Activated T-cell treated with anti-CD3 and anti-CD28 coated beads, Interleukin-2, amount 50 U/mL, for 4 hours (primary cell): ENCODE data around the gene PUM2. TPM values are rescaled to one million over a fixed set of nuclear protein-coding genes. Genes with fewer than 3 reads are reported as not detected.

ENCODE experiments used
- ATAC-seq, 2 donors: fragments of 200-7000 bp; cut with Tn5 transposase; one replicate each; pipeline ENCODE4 v1.10.0; 2021
- DNase-seq: peaks from one replicate; pipeline ENCODE4 v3.0.0-alpha.2; 2020
- H3K27me3 Mint-ChIP-seq: one replicate; pipeline ENCODE4 v1.8.0; 2021; ENCODE audit warnings: low read depth, mixed read lengths
- H3K36me3 Mint-ChIP-seq: one replicate; pipeline ENCODE4 v1.8.0; 2022; ENCODE audit warnings: mixed read lengths; ENCODE audit not compliant: insufficient read depth
- H3K4me1 Mint-ChIP-seq: one replicate; pipeline ENCODE4 v1.8.0; 2021; ENCODE audit warnings: low read depth, mixed read lengths
- H3K4me3 Mint-ChIP-seq: one replicate; pipeline ENCODE4 v1.8.0; 2021; ENCODE audit warnings: mild to moderate bottlenecking, moderate library complexity, mixed read lengths
- H3K9me3 Mint-ChIP-seq: one replicate; pipeline ENCODE4 v1.8.0; 2021; ENCODE audit warnings: mixed read lengths
- total RNA-seq, 3 donors: library from RNA; stranded (reverse); gene quantifications; one replicate each; pipeline ENCODE4 v1.2.1, GENCODE V29; 2021

Gene PUM2
- total RNA-seq, 3 donors from 2014 or later, result 88.1 to 92.6 (median 91.3) TPM

DNA sequence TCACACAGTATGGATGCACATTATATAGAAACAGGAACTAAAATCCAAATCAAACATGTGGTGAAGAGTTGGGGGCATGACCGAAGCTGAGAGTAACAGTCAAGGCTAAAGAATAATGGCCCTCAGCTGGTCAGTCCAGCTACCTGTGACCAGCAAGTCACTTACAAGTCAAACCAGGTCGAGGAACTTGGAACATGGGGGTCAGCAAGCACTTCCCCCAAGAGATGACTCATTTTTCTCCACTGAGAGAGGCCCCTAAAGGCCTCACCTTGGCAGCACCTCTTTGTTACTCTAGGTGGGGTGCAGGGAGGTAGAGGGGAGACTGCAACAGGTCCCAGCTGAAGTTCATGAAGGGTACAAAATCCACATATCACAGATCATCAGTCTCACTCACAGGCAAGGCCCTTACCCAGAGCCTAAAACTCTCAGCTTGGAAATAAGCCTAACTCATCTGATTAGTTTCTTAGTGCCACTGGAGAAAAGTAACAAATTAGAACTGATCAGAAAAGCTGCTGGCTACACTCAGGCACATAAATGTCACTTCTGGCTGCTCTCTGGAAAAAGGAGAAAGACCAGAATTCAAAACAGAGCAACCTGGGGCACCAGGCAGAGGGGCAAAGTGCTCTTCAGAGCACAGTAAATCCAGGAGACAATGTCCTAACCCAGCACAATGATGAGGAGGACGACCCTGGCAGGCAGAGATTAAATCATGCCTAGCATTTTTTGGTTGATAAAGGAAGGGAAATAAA, 129.7 kb downstream of the PUM2 start:
- Mint-ChIP-seq H3K27me3 (peaks cover 47% of the 10 kb centered on the region), H3K9me3 (no peaks in the 10 kb centered on the region), H3K36me3 (no peaks in the 10 kb centered on the region), H3K4me1 (peaks cover 9% of the 10 kb centered on the region), H3K4me3 (no peak overlapping the region)
- ATAC-seq (no peak), DNase-seq (no peak)

DNA sequence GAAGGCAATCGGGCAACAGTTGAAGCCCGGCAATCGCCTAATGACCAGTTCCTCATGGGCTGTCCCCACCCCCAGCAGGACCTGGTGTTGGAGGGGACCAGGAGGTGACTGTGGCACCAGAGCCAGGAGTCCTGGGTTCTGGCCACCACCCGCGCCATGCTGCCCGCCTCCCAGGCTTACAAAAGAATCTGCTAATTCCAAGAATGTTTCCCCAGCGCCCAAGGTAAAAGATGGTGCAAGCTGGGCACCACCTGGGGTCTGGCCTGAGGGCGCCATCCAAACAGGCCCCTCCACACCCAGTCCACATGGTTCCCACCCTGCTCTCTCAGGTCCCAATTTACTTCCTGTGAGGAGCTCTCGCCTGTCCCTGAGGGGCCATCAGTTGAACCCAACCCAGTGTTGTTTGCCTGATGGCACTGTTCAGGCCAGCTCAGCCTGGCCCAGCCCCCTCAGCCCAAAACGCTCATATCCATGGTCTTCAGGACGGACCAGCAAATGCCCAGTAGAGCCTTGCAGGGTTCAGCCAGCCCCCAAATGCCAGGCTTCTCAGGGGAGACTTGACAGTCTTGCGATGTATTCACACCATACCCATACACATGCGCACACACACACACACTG, 130.8 kb downstream of the PUM2 start:
- ATAC-seq, result no peak
- Mint-ChIP-seq H3K36me3 (no peaks in the 10 kb centered on the region), H3K4me1 (peaks cover 6% of the 10 kb centered on the region), H3K9me3 (no peaks in the 10 kb centered on the region), H3K27me3 (peaks cover 40% of the 10 kb centered on the region), H3K4me3 (no peak overlapping the region)
- DNase-seq, result no peak

DNA sequence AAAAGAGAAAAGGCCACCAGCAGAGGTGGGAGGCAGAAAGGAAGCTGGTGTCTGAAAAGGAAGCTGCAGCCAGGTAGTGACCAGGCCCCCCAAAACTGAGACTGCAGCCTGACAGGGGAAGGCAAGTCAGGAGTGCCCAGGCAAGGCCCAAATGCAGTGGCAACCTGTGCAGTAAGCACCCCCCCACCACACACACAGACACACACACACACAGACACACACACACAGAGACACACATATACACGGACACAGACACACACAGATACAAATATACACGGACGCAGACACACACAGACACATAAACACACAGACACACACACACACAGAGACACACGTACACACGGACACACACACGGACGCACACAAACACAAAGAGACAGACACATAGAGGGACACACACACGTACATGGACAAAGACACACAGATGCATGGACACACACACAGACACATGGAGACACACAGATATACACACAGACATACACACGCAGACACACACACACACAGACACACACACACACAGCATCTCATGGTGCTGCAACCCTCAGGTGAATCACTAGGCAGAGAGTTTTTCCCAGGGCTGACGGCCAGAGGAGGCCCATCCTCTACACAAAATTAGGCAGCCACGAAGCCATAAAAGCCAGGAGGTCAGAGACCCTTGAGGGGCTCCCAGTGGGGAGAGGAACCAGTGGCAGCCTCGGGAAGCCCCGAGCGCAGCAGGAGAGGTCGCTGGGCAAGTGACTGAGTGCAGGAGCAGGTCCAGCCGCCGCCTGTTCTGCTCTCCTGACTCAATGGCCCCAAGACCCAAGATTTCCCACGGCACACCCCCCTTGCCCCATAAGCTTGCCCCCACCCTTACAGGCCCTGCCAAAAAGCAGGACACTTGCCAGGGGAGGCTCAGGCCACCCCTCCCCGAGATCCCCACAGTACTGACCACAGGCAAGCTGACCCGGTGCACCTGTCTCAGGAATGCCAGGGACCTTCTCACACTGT, 132.0 kb downstream of the PUM2 start:
- Mint-ChIP-seq H3K27me3 (peaks cover 40% of the 10 kb centered on the region), H3K4me1 (peaks cover 6% of the 10 kb centered on the region), H3K4me3 (no peak overlapping the region), H3K9me3 (no peaks in the 10 kb centered on the region), H3K36me3 (no peaks in the 10 kb centered on the region)
- no peak for ATAC-seq
- no peak for DNase-seq

DNA sequence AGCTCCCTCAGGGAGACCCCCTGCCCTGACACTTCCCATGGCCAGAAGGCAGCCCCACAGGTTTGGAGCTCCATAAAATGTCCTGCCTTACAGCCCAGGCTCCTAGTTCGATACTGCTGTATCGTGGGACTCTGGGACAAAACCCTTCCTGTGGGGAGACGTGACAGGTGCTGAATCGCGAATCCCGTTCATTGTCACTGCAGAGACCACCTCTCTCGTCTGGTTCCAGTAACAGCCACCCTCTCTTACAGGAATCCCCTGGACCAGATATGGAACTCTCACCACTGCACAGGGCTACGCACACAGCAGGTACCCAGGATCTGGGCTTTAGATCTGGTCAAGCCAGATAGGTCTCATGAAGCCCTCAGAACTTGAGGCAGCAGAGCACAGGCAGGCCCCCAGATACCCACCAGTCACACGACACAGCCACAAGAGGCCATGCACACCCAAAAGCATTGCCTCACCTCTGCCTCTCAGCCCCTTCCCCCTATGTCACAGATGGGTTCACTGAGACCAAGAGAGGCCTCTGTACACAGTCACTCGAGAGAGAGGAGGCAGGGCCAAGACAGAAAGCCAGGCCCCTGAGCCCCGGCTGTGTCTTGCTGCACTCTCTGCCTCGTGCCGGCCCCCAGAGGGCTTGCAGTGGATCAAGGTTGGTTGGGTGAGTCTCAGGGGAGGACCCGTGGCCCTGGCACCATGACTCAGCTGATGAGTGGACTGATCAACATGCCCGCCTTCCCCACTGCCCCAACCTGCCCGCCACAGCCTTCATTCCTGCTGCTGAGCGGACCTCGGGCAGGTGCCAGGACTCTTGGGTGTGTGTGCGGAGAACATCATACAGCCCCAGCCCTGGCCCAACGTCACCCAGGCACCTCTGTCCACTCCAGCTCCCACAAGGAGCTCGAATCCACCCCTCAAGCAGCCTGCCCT, 133.3 kb downstream of the PUM2 start:
- H3K4me1 Mint-ChIP-seq, result peaks cover 2% of the 10 kb centered on the region
- DNase-seq (no peak), ATAC-seq (no peak)
- no peak overlapping the region for H3K4me3 Mint-ChIP-seq
- H3K9me3 Mint-ChIP-seq, result no peaks in the 10 kb centered on the region
- no peaks in the 10 kb centered on the region for H3K36me3 Mint-ChIP-seq
- peaks cover 31% of the 10 kb centered on the region for H3K27me3 Mint-ChIP-seq

GRCh38 chr2:20216130-20217025, 134.3 kb downstream of the PUM2 start:
- no peaks in the 10 kb centered on the region for H3K36me3 Mint-ChIP-seq
- no peaks in the 10 kb centered on the region for H3K4me1 Mint-ChIP-seq
- no peaks in the 10 kb centered on the region for H3K9me3 Mint-ChIP-seq
- H3K27me3 Mint-ChIP-seq, result peaks cover 23% of the 10 kb centered on the region
- DNase-seq, result no peak
- ATAC-seq, result no peak
- H3K4me3 Mint-ChIP-seq, result no peak overlapping the region

- DNase-seq, result no peak
- Mint-ChIP-seq H3K36me3 (no peaks in the 10 kb centered on the region), H3K4me3 (no peak overlapping the region), H3K4me1 (no peaks in the 10 kb centered on the region), H3K27me3 (peaks cover 15% of the 10 kb centered on the region), H3K9me3 (no peaks in the 10 kb centered on the region)
- no peak for ATAC-seq
These were observed 135.2 kb downstream of the PUM2 start for GRCh38 chr2:20215183-20216040.

GRCh38 chr2:20214566-20215182, 136.0 kb downstream of the PUM2 start:
- H3K4me1 Mint-ChIP-seq, result no peaks in the 10 kb centered on the region
- H3K27me3 Mint-ChIP-seq, result peaks cover 8% of the 10 kb centered on the region
- H3K36me3 Mint-ChIP-seq, result no peaks in the 10 kb centered on the region
- DNase-seq (no peak), ATAC-seq (no peak)
- no peaks in the 10 kb centered on the region for H3K9me3 Mint-ChIP-seq
- H3K4me3 Mint-ChIP-seq, result no peak overlapping the region

DNA sequence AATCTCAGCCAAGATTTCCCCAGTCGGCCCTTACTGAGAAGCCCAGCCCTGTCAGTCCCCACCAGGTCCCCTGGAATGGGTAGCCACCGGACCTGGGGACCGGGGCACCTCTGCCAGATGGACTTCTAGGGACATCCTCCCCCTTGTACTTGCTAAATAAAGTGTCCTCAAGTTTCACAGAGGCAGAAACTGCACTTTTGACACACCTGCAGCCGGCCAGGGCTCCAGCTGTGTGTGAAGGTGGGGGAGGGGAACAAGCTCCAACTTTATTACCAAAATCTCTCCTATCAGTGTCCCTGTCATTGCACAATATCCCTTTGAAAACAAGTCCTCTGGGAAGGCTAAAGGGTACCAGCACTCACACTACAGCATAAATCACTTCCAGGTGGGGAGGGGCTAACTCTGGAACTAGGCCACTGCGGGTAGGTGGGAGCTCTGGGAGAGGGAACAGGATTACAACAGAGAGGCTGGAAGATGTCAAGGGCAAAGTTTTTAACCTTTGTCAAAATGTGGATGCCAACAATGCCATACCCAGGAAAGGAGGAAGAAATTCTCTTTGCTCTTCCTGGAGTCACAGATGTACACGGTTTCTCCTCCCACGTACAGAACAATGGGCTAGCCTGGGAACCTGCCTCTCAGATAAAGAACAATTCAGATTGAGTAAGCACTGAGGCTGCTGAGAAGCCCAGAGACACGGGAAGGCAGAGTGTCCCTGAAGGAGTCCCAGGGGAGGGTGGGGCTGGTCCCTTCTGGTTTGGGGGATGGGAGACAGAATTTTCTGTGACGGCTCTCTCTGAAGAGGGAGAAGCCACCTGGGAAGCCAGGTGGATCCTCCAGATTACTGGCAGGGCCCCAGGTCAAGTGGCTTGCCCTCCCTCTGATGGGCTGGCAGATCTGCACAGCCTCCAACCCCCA, 136.7 kb downstream of the PUM2 start:
- Mint-ChIP-seq H3K4me3 (no peak overlapping the region), H3K4me1 (no peaks in the 10 kb centered on the region), H3K27me3 (peaks cover 3% of the 10 kb centered on the region), H3K36me3 (no peaks in the 10 kb centered on the region), H3K9me3 (no peaks in the 10 kb centered on the region)
- ATAC-seq (no peak), DNase-seq (no peak)

DNA sequence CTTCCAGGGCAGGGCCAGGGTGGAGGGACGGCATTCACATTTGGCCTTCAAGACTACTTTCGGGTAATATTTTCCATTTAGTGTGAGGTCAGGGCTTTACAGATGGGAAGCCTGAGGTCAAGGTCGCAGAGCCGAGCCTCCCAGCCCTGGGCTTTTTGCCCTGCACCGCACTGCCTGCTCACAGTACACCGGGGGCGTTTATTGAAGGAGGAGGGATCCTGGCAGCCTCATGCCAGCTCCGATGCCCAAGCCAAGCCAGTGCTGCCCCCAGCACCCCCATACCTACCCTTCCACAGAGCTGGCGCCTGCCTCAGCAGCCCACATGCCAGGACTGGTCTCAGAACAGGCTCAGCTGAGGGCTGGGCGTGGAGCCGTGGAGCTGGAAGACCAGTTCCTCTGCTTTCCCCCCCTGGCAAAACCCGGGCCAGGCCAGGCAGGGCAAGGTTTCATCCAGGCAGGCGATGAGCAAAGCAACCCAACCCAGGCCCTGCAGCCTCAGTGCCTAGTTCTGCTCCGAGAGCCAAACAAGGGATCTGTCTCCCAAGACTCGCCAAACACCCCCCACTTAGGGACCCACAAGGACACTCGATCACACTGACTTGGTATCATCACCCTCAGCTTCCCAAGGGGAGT, 137.7 kb downstream of the PUM2 start:
- ATAC-seq, result no peak
- H3K9me3 Mint-ChIP-seq, result no peaks in the 10 kb centered on the region
- no peaks in the 10 kb centered on the region for H3K36me3 Mint-ChIP-seq
- no peaks in the 10 kb centered on the region for H3K4me1 Mint-ChIP-seq
- no peak overlapping the region for H3K4me3 Mint-ChIP-seq
- DNase-seq, result no peak
- H3K27me3 Mint-ChIP-seq, result no peaks in the 10 kb centered on the region

- ATAC-seq, result no peak
- no peak overlapping the region for H3K4me3 Mint-ChIP-seq
- H3K4me1 Mint-ChIP-seq, result no peaks in the 10 kb centered on the region
- no peaks in the 10 kb centered on the region for H3K9me3 Mint-ChIP-seq
- no peak for DNase-seq
- no peaks in the 10 kb centered on the region for H3K27me3 Mint-ChIP-seq
- no peaks in the 10 kb centered on the region for H3K36me3 Mint-ChIP-seq
These were observed 138.2 kb downstream of the PUM2 start for GRCh38 chr2:20212459-20212870.
